Fibroblast of skin of right biceps (primary cell): ENCODE measurements around the gene RFX4.

Experiments used
- DNase-seq: peaks from one replicate; pipeline ENCODE4 v3.0.0-alpha.2; 2013

Gene RFX4

DNA sequence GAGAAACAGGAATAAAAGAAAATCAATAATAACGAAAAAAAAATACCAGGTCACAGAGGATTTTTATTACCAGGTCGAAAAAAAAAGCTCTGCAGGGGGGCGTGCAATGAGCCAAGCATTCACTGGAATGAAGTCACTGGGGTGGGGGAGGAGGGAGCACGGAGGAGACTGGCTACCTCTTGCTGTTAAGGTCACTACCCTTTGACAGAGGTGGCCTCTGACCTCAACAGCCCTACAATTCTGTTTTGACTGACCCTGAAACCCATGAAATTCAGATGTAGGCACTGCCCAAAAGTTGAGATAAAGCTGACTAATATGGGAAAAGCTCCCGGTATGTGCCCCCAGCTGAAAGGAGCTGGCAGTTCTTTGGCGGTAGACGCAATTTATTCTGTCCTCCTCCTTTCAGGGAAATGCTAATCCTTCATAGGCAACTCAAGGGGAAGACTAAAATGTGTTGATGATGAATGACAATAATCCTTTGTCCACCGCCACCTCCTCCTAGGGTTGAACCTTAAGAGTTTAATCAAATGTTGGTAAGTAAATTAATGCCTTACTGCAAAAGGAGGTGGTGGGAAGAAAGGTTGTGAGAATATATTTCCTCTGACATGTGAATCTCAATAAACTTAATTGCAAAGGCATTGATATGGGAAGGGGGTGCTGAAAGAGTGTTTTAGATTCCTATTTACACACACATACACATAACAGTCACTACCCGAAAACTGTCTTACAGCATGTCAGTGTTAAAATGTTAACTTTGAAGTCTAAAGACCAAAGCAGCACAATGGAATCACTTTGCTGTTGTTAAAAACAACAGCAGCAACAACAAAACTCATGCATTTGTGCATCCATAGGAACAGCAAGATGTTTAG, 185.4 kb downstream of the RFX4 start:
- DNase-seq: peak; percentile 57

GRCh38 chr12:106769078-106769477, 186.3 kb downstream of the RFX4 start:
- DNase-seq: peak; percentile 85

DNA sequence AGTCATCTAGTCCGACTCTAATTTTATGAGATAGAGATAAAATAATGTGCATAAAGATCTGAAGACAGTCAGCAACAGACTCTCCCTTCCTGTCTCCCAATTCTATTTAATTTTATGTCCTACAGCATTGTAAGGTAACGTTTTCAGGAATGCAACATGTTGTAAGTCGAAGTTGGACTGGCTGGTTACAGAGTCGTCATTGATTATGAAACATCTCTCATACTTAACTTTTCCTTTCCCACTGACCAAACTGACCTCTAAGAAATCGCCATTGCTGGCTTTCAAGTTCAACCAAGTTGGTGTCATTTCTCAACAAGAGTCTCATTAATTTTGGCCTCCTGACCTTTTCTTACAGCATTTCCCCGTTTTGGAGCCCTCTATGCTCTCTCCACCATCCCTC, 186.7 kb downstream of the RFX4 start:
- peak; percentile 9 for DNase-seq

DNA sequence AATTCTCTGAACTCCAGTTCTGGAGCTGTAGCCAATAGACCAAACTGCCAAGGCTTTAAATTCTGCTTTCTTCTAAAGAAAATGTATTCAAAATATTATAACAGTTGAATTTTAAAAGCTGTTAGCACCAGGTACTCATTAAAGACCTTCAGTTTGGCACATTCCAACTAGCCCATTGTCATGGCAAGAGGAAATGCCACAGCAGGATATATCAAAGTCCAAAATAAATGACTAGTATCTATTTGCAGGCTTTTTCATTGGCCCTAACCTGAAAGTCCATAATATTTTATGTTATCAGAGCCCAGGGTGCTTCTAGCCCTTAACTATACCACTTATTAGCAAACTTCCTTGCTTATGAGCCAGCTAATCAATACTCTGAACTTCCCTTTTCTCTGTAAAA, 188.6 kb downstream of the RFX4 start:
- DNase-seq: no peak

GRCh38 chr12:106773286-106774004, 190.6 kb downstream of the RFX4 start:
- DNase-seq: peak; percentile 4

- DNase-seq: peak; percentile 99
Observed at GRCh38 chr12:106774005-106774807, 191.4 kb downstream of the RFX4 start, which contains the start of gene RIC8B. RIC8B (plus strand) TSS chr12:106774682; CDS start chr12:106774746, 64 bp downstream.

- DNase-seq: no peak
Observed at GRCh38 chr12:106774808-106775524, 192.2 kb downstream of the RFX4 start.

GRCh38 chr12:106776897-106777296, 194.1 kb downstream of the RFX4 start:
- no peak for DNase-seq

DNA sequence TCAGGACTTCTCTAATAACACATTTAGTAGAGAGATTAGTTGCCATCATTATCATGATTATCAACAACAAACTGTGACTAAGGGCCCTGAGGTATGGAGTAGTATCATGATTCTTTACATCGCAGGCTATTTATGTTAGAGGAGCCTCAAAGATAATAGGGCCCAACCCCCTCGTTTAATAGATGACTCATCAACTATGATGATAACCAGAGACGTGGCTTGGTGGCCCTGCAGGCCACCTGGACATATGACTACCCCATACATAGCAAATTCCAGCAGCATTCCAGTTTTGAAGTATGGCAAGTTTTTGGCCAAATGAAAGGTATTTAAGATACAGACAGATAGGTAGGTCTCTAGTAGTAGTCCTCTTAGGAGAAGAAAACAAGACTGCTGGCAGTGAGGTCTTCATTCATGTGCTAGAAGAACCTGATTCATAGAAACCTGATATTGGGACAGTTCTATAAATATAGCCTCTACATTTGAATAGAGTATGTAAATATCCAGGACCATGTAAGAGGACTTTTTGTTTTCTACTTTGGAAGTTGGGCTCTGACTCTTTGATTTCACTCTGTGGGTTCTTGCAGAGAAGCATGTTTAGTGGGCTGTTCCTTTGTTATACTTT, 197.3 kb downstream of the RFX4 start:
- peak; percentile 62 for DNase-seq

- DNase-seq: no peak
Observed at GRCh38 chr12:106782619-106783018, 199.8 kb downstream of the RFX4 start.

DNA sequence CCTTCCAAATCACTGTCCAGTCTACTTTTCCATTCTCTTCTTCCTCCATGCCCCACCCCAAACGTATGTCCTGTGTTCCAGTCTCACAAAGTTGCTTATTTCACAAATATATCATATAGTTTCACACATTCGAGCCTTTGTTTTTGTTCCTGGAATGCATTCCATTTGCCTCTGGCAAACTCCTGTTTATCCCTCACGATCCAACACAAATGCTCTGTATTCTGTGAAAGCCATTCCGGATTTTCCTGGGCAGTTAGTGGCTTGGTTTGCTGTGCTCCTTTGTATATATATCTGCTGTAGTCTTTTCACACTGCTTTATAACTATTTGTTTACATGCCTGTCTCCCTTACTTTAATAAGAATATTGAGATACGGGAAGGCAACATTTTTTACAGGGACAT, 200.7 kb downstream of the RFX4 start:
- DNase-seq: no peak

DNA sequence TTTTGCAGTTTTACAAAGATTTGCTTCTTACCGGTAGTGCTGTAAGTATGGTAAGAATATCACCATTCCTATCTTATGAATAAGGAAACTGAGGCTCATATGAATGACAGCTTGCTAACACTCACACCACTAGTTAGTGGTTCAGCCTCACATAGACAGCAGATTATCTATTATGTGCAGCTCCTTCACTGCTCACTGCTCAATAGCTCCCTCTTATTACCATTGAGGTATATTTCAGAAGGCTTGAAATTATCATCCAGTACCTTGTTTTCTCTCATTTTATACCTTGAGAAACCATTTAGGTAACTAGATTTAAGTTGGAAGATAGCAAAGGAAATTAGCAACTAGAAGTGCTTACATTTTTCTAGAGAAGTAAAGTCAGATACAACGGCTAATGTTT, 207.2 kb downstream of the RFX4 start:
- no peak for DNase-seq

DNA sequence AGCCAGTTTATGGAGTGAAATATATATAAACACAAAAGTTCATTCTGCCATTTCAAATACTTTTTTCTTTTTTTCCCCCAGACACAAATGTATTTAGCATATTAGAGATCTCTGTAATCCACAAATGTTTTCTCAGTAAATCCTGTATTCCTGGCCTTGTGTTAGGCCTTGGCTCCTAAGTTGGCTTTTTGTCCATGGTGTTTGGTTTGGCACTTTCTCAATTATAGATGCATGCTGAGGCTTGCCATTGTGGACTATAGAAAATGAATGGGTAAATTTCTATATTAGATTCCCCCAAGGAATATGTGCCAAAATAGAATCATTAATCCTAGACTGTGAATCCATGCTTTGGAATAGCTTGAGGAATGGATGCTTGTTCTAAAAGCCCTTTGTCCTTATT, 208.7 kb downstream of the RFX4 start:
- DNase-seq: no peak

GRCh38 chr12:106794369-106794768, 211.6 kb downstream of the RFX4 start:
- DNase-seq: no peak

GRCh38 chr12:106801167-106801708, 218.4 kb downstream of the RFX4 start:
- no peak for DNase-seq

GRCh38 chr12:106801830-106802533, 219.2 kb downstream of the RFX4 start:
- no peak for DNase-seq

DNA sequence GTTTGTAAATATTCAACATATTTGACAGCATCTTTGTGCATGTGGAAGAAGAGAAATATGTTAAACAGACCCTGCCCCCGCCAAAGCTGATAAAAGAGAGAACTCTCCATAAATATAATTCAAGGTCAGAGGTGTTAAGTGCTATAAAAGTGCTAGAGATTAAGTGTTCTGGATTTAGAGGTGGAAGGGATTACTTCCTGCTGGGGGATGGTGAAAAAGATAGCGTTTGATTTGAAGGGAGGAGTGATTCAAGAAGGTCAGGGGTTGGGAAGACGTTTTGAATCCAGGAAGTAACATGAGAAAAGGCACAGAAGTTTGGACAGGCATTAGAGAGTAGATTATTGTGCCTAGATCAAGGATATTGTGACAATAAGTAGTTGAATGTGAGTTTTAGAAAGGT, 221.9 kb downstream of the RFX4 start:
- no peak for DNase-seq
